Measurements from ENCODE around the gene MRPL42. TPM values are rescaled to one million over a fixed set of nuclear protein-coding genes. Genes with fewer than 3 reads are reported as not detected.
"Not testable (repeated sequence)": the region's sequence is repeated elsewhere in the genome, so short reads cannot be mapped to it uniquely, and the experiment has no call there.

MRPL42 gene
- total RNA-seq = 10 to 100 TPM; 85.2 to 87.6 TPM

GRCh38 chr12:93467351-93468007, at the start of gene MRPL42:
TSS of gene MRPL42 (plus strand) at chr12:93467514. CDS start at chr12:93469286, 1,772 bp downstream.
- CTCF ChIA-PET = interaction anchor here (0.6 to 4.2 kb wide), 6 partner anchors 24 to 634 kb away, joined by 3 to 14 read pairs (median 3); partner anchors contain the start of gene UBE2N
- POLR2A ChIA-PET = interaction anchor here (0.6 to 1.6 kb wide), 6 partner anchors 25 to 930 kb away, joined by 3 to 7 read pairs (median 4); partner anchors contain the start of gene UBE2N

GRCh38 chr12:93417967-93418480, 49.3 kb upstream of the MRPL42 start:
- POLR2A ChIA-PET = no interaction called here
- CTCF ChIA-PET = interaction anchor here (1.2 to 1.3 kb wide), 2 partner anchors 18 to 30 kb away, joined by 3 to 4 read pairs; no protein-coding TSS in a partner anchor

GRCh38 chr12:93419388-93420034, 47.8 kb upstream of the MRPL42 start:
- POLR2A ChIA-PET = interaction anchor here (1.5 kb wide), 1 partner anchor 17 kb away, joined by 4 read pairs; no protein-coding TSS in a partner anchor

GRCh38 chr12:93422050-93422449, 45.3 kb upstream of the MRPL42 start:
- ChIA-PET CTCF (interaction anchor here (1.1 kb wide), 1 partner anchor 432 kb away, joined by 3 read pairs; no protein-coding TSS in a partner anchor), POLR2A (interaction anchor here (0.8 kb wide), 1 partner anchor 16 kb away, joined by 3 read pairs; no protein-coding TSS in a partner anchor)

More at GRCh38 chr12:93419388-93420034, 47.8 kb upstream of the MRPL42 start:
- CTCF ChIA-PET = interaction anchor here (0.5 to 2.5 kb wide), 15 partner anchors 9 to 1894 kb away, joined by 3 to 11 read pairs (median 4); no protein-coding TSS in a partner anchor

GRCh38 chr12:93425736-93426411, 41.4 kb upstream of the MRPL42 start:
- POLR2A ChIA-PET = interaction anchor here (0.5 kb wide), 1 partner anchor 16 kb away, joined by 11 read pairs; no protein-coding TSS in a partner anchor
- CTCF ChIA-PET = no interaction called here

GRCh38 chr12:93426412-93426805, 40.9 kb upstream of the MRPL42 start:
- CTCF ChIA-PET = no interaction called here
- POLR2A ChIA-PET = interaction anchor here (0.5 kb wide), 1 partner anchor 16 kb away, joined by 11 read pairs; no protein-coding TSS in a partner anchor

- ChIA-PET CTCF (interaction anchor here (0.7 to 1.9 kb wide), 2 partner anchors 8 to 673 kb away, joined by 4 to 7 read pairs; no protein-coding TSS in a partner anchor), POLR2A (no interaction called here)
Observed at GRCh38 chr12:93427779-93428564, 39.3 kb upstream of the MRPL42 start.

GRCh38 chr12:93429448-93429847, 37.9 kb upstream of the MRPL42 start:
- CTCF ChIA-PET = interaction anchor here (1.9 kb wide), 1 partner anchor 10 kb away, joined by 7 read pairs; no protein-coding TSS in a partner anchor
- POLR2A ChIA-PET = no interaction called here

- CTCF ChIA-PET = interaction anchor here (1.9 kb wide), 1 partner anchor 10 kb away, joined by 7 read pairs; no protein-coding TSS in a partner anchor
- POLR2A ChIA-PET = no interaction called here
Observed at GRCh38 chr12:93429852-93430251, 37.5 kb upstream of the MRPL42 start.

GRCh38 chr12:93430280-93430679, 37.0 kb upstream of the MRPL42 start:
- ChIA-PET CTCF (no interaction called here), POLR2A (no interaction called here)

- POLR2A ChIA-PET = not testable (repeated sequence)
- CTCF ChIA-PET = interaction anchor here (2.2 kb wide), 1 partner anchor 35 kb away, joined by 4 read pairs; no protein-coding TSS in a partner anchor
Observed at GRCh38 chr12:93432031-93432430, 35.3 kb upstream of the MRPL42 start.

- ChIA-PET CTCF (interaction anchor here (1.2 to 1.3 kb wide), 2 partner anchors 11 to 45 kb away, joined by 3 read pairs; no protein-coding TSS in a partner anchor), POLR2A (no interaction called here)
Observed at GRCh38 chr12:93434256-93434865, 33.0 kb upstream of the MRPL42 start.

- CTCF ChIA-PET = interaction anchor here (0.9 kb wide), 1 partner anchor 17 kb away, joined by 3 read pairs; no protein-coding TSS in a partner anchor
Observed at GRCh38 chr12:93438266-93439050, 28.9 kb upstream of the MRPL42 start.

GRCh38 chr12:93440043-93440835, 27.1 kb upstream of the MRPL42 start:
- ChIA-PET POLR2A (interaction anchor here (0.7 to 1.4 kb wide), 2 partner anchors 27 to 513 kb away, joined by 3 to 5 read pairs; partner anchors contain the start of gene MRPL42), CTCF (no interaction called here)

More at GRCh38 chr12:93438266-93439050, 28.9 kb upstream of the MRPL42 start:
- POLR2A ChIA-PET = interaction anchor here (0.8 kb wide), 2 partner anchors 17 to 18 kb away, joined by 3 to 6 read pairs; no protein-coding TSS in a partner anchor

- CTCF ChIA-PET = interaction anchor here (1.7 kb wide), 1 partner anchor 26 kb away, joined by 3 read pairs; the partner anchor contains the start of gene MRPL42
Observed at GRCh38 chr12:93441081-93441616, 26.2 kb upstream of the MRPL42 start.

More at GRCh38 chr12:93441081-93441616, 26.2 kb upstream of the MRPL42 start:
- POLR2A ChIA-PET = interaction anchor here (0.7 to 1.4 kb wide), 2 partner anchors 26 to 514 kb away, joined by 3 to 5 read pairs; partner anchors contain the start of gene MRPL42

Data from activated CD8-positive, alpha-beta memory T cell treated with anti-CD3 and anti-CD28 coated beads for 36 hours (primary cell).